GM19193 (cell line): Measurements from ENCODE around the gene HMX2.

ENCODE experiments used
- POLR2A ChIP-seq: IDR thresholded peaks from 4 replicates; pipeline ENCODE4 v1.6.1; 2011; ENCODE audit not compliant: insufficient read depth, insufficient read length; ENCODE audit errors: extremely low read depth

HMX2 gene

DNA sequence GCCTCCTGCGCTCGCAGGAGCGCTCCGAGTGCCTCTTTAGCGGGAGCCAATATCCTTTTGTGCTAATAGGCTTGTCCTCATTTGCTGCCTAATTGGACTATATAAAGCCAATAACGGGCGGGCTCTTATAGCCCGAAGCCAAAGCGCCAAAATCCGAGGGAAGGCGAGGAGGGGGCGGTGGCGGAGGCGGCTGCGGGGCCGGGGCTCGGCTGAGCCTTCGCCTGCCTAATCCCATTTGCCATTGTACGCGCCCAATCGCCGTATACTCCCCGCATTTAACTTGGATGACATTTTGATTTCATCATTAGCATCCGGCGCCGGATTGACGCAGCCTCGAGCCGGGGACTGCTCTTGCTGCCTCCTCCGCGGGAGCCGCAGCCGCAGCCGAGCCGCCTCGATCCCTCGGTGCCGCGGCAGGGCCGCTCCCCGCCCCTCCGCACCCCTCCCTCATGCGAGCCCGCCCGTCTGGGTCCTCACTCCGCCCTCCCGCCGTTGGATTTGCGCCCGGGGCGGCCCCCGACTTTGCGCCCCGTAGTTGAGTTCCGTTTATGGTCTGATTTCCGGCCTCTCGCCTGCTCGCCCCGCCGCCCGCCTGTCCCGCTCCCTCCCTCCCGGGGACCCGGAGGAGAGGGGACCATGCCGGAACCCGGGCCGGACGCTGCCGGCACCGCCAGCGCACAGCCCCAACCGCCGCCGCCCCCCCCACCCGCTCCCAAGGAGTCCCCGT lies 12.4 kb upstream of the HMX2 start, which contains the start of gene HMX3:
Gene HMX3 (plus strand): TSS at position 556 of the 727 bp plus-strand sequence. CDS start 81 bp downstream, at position 637.
- no peak for TF ChIP-seq POLR2A

GRCh38 chr10:123136221-123136805 lies 11.6 kb upstream of the HMX2 start:
- TF ChIP-seq POLR2A = no peak

DNA sequence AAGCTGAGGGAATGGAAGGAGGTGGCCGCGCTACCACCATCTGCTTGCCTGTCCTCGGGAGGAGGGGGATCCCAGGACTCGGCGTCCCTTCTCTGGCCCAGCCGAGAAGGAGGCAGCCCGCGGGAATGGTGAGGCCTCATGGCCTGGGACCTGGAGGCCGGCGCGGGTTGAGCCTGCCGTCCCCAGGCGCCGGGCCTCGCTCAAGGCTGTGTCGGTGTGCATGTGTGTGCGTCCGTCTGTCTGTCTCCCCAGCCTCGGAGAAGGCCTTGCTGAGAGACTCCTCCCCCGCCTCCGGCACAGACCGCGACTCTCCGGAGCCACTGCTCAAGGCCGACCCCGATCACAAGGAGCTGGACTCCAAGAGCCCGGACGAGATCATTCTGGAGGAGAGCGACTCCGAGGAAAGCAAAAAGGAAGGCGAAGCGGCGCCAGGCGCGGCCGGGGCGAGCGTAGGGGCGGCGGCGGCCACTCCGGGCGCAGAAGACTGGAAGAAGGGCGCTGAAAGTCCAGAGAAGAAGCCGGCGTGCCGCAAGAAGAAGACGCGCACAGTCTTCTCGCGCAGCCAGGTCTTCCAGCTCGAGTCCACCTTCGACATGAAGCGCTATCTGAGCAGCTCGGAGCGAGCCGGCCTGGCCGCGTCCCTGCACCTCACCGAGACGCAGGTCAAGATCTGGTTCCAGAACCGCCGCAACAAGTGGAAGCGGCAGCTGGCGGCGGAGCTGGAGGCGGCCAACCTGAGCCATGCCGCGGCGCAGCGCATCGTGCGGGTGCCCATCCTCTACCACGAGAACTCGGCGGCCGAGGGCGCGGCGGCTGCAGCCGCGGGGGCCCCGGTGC lies 10.9 kb upstream of the HMX2 start:
- no peak for TF ChIP-seq POLR2A

GRCh38 chr10:123139165-123139520 lies 8.8 kb upstream of the HMX2 start:
- no peak for TF ChIP-seq POLR2A

DNA sequence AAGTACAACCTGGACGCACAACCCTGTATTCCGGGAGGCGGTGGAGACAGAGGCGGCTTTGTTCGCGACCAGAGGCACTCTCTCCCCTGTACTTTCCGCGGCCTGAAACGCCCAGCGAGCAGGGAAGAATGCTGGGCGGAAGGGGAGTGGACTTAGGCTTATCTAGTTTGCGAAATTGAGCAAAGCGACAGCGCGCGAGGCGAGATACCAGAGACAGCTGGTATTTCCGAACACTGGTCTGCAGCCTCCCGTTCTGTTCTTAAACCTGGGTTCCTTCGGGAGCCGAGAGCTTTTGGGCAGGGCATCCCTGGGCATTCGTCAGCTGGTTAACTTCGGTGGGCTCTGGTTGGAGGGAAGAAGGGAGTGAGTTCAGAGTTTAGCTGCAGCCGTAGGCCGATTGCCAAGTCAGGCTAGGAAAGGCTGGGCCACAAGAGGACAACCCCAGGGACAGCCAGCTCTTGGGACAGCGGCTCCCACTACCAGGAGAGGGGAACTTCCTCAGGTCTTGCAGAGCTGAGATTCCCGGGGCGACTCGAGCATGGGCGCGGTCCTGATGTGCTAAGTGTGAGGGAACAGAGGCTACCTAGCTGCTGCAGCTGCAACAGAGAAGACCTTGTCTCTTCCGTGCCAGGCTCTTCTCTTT lies 8.3 kb upstream of the HMX2 start:
- no peak for TF ChIP-seq POLR2A

- no peak for TF ChIP-seq POLR2A
Measured at GRCh38 chr10:123140164-123140982, 7.6 kb upstream of the HMX2 start.

DNA sequence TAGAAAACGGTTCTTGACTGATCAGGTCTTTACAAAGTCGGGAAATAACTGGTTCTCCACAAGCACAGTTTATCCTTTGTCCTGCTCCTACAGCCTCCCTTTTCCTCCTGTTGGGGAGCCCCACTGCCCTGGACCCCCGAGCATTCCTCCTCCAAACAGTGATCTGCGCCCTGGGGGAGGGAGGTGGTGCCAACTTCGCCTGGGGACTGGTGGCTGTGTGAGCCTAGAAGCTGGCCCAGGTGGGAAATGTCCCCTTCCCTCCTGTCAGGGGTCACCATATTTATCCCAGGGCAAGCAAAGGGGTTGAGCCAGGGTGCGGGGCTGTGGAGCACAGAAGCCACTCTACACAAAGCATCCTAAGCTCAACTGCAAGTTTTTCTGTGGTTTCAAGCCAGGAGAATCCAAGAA lies 6.9 kb upstream of the HMX2 start:
- no peak for TF ChIP-seq POLR2A

- no peak for TF ChIP-seq POLR2A
Measured at GRCh38 chr10:123141791-123142700, 5.9 kb upstream of the HMX2 start.

GRCh38 chr10:123142701-123143161 lies 5.2 kb upstream of the HMX2 start:
- TF ChIP-seq POLR2A = no peak

- TF ChIP-seq POLR2A = no peak
Measured at GRCh38 chr10:123143162-123143824, 4.6 kb upstream of the HMX2 start.

DNA sequence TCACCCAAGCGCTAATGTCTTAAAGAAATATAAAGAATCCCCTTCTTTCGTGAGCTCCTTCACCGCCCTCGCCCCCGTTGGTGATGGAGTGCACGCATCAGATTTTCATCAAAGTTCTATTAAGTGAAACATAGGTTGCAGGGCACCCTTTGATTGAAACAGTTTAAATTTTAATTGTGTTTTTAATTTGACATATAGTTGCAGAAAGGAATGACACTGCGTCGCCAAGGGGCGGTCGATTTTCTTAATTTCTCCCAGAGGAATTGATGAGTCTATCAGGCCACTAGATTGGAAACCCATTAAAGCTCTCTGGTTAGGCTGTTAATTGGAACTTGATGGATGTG lies 4.1 kb upstream of the HMX2 start:
- no peak for TF ChIP-seq POLR2A

- TF ChIP-seq POLR2A = no peak
Measured at GRCh38 chr10:123144697-123145541, 3.0 kb upstream of the HMX2 start.
